Measurements from ENCODE around the gene DENND1A.
"Not testable (repeated sequence)": the region's sequence is repeated elsewhere in the genome, so short reads cannot be mapped to it uniquely, and the experiment has no call there.

Gene DENND1A, protein sequence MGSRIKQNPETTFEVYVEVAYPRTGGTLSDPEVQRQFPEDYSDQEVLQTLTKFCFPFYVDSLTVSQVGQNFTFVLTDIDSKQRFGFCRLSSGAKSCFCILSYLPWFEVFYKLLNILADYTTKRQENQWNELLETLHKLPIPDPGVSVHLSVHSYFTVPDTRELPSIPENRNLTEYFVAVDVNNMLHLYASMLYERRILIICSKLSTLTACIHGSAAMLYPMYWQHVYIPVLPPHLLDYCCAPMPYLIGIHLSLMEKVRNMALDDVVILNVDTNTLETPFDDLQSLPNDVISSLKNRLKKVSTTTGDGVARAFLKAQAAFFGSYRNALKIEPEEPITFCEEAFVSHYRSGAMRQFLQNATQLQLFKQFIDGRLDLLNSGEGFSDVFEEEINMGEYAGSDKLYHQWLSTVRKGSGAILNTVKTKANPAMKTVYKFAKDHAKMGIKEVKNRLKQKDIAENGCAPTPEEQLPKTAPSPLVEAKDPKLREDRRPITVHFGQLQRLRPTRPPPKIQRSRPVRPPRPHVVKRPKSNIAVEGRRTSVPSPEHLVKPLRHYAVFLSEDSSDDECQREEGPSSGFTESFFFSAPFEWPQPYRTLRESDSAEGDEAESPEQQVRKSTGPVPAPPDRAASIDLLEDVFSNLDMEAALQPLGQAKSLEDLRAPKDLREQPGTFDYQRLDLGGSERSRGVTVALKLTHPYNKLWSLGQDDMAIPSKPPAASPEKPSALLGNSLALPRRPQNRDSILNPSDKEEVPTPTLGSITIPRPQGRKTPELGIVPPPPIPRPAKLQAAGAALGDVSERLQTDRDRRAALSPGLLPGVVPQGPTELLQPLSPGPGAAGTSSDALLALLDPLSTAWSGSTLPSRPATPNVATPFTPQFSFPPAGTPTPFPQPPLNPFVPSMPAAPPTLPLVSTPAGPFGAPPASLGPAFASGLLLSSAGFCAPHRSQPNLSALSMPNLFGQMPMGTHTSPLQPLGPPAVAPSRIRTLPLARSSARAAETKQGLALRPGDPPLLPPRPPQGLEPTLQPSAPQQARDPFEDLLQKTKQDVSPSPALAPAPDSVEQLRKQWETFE

GRCh38 chr9:123929870-123930831 lies at the start of gene DENND1A:
DENND1A (minus strand) TSS chr9:123930126; CDS start chr9:123929905, 221 bp downstream.
- TF ChIP-seq, protein P1, sequence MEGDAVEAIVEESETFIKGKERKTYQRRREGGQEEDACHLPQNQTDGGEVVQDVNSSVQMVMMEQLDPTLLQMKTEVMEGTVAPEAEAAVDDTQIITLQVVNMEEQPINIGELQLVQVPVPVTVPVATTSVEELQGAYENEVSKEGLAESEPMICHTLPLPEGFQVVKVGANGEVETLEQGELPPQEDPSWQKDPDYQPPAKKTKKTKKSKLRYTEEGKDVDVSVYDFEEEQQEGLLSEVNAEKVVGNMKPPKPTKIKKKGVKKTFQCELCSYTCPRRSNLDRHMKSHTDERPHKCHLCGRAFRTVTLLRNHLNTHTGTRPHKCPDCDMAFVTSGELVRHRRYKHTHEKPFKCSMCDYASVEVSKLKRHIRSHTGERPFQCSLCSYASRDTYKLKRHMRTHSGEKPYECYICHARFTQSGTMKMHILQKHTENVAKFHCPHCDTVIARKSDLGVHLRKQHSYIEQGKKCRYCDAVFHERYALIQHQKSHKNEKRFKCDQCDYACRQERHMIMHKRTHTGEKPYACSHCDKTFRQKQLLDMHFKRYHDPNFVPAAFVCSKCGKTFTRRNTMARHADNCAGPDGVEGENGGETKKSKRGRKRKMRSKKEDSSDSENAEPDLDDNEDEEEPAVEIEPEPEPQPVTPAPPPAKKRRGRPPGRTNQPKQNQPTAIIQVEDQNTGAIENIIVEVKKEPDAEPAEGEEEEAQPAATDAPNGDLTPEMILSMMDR (conservative IDR thresholded peaks at IDR 0.05; ENCODE audit: low read depth, low read length): no peak
- peak; percentile 88 for DNase-seq (ENCODE audit: low read depth)
- peak within 1 kb of the TSS; percentile 67 for H3K4me3 ChIP-seq (ENCODE audit: low read depth, low read length)

DNA sequence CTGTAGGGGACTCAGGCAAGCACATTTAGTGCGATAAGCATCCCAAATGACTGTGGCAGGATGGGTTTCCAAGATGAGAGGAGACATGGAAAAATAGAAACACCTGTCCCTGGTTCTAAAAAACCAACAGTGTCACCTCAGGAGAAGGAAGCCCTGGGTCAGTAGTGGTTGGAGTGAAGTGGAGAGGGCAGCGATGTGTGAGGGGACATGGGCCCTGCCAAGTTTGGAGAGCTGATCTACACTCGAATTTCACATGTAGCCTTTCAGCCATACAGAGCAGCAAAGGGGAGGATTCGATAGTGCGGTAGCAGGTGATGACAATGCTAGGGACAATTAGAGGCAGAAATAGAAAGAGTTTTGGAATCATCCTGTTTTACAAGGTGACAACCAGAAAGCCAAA lies 49.1 kb upstream of the DENND1A start:
- no peak overlapping the region for H3K4me3 ChIP-seq (ENCODE audit: low read depth, low read length)
- DNase-seq (ENCODE audit: low read depth): no peak
- TF ChIP-seq, protein P1 (conservative IDR thresholded peaks at IDR 0.05; ENCODE audit: low read depth, low read length): no peak

- not testable (repeated sequence) for DNase-seq (ENCODE audit: low read depth); H3K4me3 ChIP-seq (ENCODE audit: low read depth, low read length)
These were observed 46.7 kb upstream of the DENND1A start for GRCh38 chr9:123976579-123976978.

DNA sequence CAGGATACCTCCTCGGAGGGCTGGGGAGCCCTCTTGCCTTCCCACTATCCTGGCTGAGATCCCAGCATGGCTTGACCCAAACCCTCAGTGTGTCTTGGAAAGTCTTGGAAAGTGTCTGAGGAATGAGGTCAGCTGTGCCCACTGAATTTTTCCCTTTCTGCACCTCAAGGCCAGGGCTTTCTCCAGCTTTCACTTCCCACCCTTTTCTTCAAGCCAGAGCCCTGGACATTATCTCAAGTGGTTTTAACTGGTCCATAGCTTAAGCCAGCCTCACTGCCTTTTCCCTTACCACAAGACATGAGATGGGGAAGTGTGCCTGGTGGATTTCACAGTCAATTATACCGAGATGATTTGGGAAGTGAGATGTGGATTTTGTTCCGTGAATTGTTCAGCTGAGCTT lies 45.9 kb upstream of the DENND1A start:
- DNase-seq (ENCODE audit: low read depth): no peak
- TF ChIP-seq, protein P1 (conservative IDR thresholded peaks at IDR 0.05; ENCODE audit: low read depth, low read length): no peak
- no peak overlapping the region for H3K4me3 ChIP-seq (ENCODE audit: low read depth, low read length)

- no peak for DNase-seq (ENCODE audit: low read depth)
- TF ChIP-seq, protein P1 (conservative IDR thresholded peaks at IDR 0.05; ENCODE audit: low read depth, low read length): no peak
- no peak overlapping the region for H3K4me3 ChIP-seq (ENCODE audit: low read depth, low read length)
These were observed 44.5 kb upstream of the DENND1A start for GRCh38 chr9:123974471-123974870.

DNA sequence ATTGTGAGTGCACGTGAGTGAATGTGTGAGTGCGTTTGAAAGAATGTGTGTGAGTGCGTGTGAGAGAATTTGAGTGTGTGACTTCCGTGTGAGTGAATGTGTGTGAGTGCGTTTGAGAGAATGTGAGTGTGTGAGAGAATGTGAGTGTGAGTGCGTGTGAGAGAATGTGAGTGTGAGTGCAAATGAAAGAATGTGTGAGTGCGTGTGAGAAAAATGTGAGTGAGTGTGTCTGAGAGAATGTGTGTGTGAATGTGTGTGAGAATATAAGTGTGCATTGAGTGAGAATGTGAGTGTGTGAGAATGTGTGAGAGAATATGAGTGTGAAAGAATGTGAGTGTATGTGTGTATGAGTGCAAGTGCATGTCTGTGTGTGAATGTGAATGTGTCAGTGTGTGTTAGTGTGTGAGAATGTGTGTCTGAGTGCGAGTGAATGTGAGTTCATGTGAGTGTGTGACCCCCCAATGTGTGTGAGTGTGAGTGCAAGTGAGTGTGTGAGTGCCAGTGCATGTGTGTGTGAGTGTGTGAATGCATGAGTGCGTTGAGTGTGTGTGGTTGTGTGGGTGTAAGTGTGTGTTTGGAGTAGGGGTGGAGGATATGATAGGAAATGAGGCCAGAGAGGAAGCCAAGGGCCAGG lies 43.8 kb upstream of the DENND1A start:
- H3K4me3 ChIP-seq (ENCODE audit: low read depth, low read length): no peak overlapping the region
- TF ChIP-seq, protein P1 (conservative IDR thresholded peaks at IDR 0.05; ENCODE audit: low read depth, low read length): no peak
- DNase-seq (ENCODE audit: low read depth): no peak
